ENCODE data around the gene TNFRSF12A. TPM values are rescaled to one million over a fixed set of nuclear protein-coding genes. Genes with fewer than 3 reads are reported as not detected.

Gene TNFRSF12A
- total and polyA plus RNA-seq, 2 of the 4 experiments (the other 2 are of a cell fraction) = 103 to 304 TPM

- no TSS peak for BruUV-seq (replicated peaks)
- DNase-seq = peak; percentile 95
- H3K18ac ChIP-seq (ENCODE audit: low read depth, low read length) = peak overlapping the region; percentile 96
- peak overlapping the region; percentile 99 for H4K91ac ChIP-seq (ENCODE audit: insufficient read depth, low read depth, low read length)
- H3K27me3 ChIP-seq (ENCODE audit: control insufficient read depth, insufficient read depth, low read length) = no peaks in the 10 kb centered on the region
- H3K9me3 ChIP-seq (ENCODE audit: control insufficient read depth, insufficient read depth, low read length) = no peaks in the 10 kb centered on the region
- H2BK120ac ChIP-seq (ENCODE audit: low read depth, low read length) = peak overlapping the region; percentile 93
- no peaks in the 10 kb centered on the region for H3K9me1 ChIP-seq (ENCODE audit: insufficient read depth, low read length)
- H4K8ac ChIP-seq (ENCODE audit: low read depth in 2 of 2, low read length in 2 of 2) = peak overlapping the region; percentile 98
- TF ChIP-seq CEBPB (IDR thresholded peaks at IDR 0.05; ENCODE audit: low read depth, low read length) (no peak), RAD21 (IDR thresholded peaks at IDR 0.05; ENCODE audit: low read length) (no peak), SMC3 (IDR thresholded peaks at IDR 0.05; ENCODE audit: low read depth, low read length) (no peak), NFE2L2 (IDR thresholded peaks at IDR 0.05; ENCODE audit: low read depth, low read length) (peak; percentile 31; the same call in 1 of the 2 replicates), POLR2A (IDR thresholded peaks at IDR 0.05; ENCODE audit: low read depth, low read length) (peak; percentile 23; the same call in 1 of the 2 replicates), MAZ (IDR thresholded peaks at IDR 0.05; ENCODE audit: borderline replicate concordance, low read depth, low read length) (peak; percentile 90), RFX5 (IDR thresholded peaks at IDR 0.05; ENCODE audit: low read depth, low read length) (no peak), FOS (IDR thresholded peaks at IDR 0.05; ENCODE audit: low read depth, low read length) (peak; percentile 99), BHLHE40 (IDR thresholded peaks at IDR 0.05; ENCODE audit: low read depth, low read length) (peak; percentile 24; the same call in 1 of the 2 replicates)
- TF ChIP-seq, protein P1, sequence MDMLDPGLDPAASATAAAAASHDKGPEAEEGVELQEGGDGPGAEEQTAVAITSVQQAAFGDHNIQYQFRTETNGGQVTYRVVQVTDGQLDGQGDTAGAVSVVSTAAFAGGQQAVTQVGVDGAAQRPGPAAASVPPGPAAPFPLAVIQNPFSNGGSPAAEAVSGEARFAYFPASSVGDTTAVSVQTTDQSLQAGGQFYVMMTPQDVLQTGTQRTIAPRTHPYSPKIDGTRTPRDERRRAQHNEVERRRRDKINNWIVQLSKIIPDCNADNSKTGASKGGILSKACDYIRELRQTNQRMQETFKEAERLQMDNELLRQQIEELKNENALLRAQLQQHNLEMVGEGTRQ (IDR thresholded peaks at IDR 0.05; ENCODE audit: low read depth, low read length) = peak; percentile 0; the same call in 1 of the 2 replicates
- H3K14ac ChIP-seq (replicated peaks; ENCODE audit: low read depth, low read length) = peak overlapping the region; percentile 98
- intact Hi-C loops (cut with micrococcal nuclease) = loop anchor here (1.0 kb wide), 1 partner anchor 39 kb away; no protein-coding TSS in a partner anchor
- H2BK15ac ChIP-seq (ENCODE audit: low read depth, low read length) = peak overlapping the region; percentile 87; the same call in 2 of the 3 replicates
- H4K20me1 ChIP-seq (ENCODE audit: insufficient read depth, low read length) = peaks cover 31% of the 10 kb centered on the region
- H2AFZ ChIP-seq (replicated peaks; ENCODE audit: low read length, poor library complexity) = peak overlapping the region; percentile 16
- peak overlapping the region; percentile 99 for H2AK5ac ChIP-seq (ENCODE audit: low read depth, low read length)
- peak overlapping the region; percentile 100 for H3K56ac ChIP-seq (ENCODE audit: extremely low read depth, insufficient read depth, low read length)
- H2BK20ac ChIP-seq (ENCODE audit: low read depth, low read length) = peak overlapping the region; percentile 75
- peaks cover 22% of the 10 kb centered on the region for H3K36me3 ChIP-seq (ENCODE audit: control insufficient read depth, insufficient read depth, low read length)
- peaks cover 11% of the 10 kb centered on the region for H3K4me1 ChIP-seq (ENCODE audit: control insufficient read depth, insufficient read depth, low read length)
- H3K23ac ChIP-seq (ENCODE audit: low read depth, low read length) = peak overlapping the region; percentile 100
- peak overlapping the region; percentile 99 for H2BK5ac ChIP-seq (ENCODE audit: low read depth, low read length, poor library complexity, severe bottlenecking)
- ChIA-PET CTCF (interaction anchor here (2.7 kb wide), 1 partner anchor 9 kb away, joined by 12 read pairs; no protein-coding TSS in a partner anchor), POLR2A (ENCODE audit: unreplicated experiment) (interaction anchor here (1.4 to 2.0 kb wide), 2 partner anchors 9 to 10 kb away, joined by 3 to 7 read pairs; partner anchors contain the start of gene CLDN9)
- peak overlapping the region; percentile 90 for H4K5ac ChIP-seq (ENCODE audit: low read depth, low read length)
- ATAC-seq (ENCODE audit: low read depth) = peak; percentile 15
- H3K4me2 ChIP-seq (ENCODE audit: low read depth, low read length) = peak overlapping the region; percentile 95
- in situ Hi-C loops (cut with MboI; ENCODE audit: low sequenced_read_pairs) = no loop called here
- no CpG with 5 or more reads among the region's 8 CpGs for WGBS, 2 experiments (ENCODE audit: extremely low coverage in 2 of 2, insufficient read length in 1 of 2)
- H3K4me3 ChIP-seq (ENCODE audit: insufficient read depth, low read depth, low read length) = peak overlapping the region; percentile 77
- peaks cover 0 to 27% of the 10 kb centered on the region in 2 experiments; a peak in 2 of 4 replicates for H3K79me1 ChIP-seq (ENCODE audit: low read depth in 1 of 2, low read length in 2 of 2)
- dilution Hi-C loops (cut with HindIII; ENCODE audit: low sequenced_read_pairs, unreplicated experiment) = no loop called here
- H3K4ac ChIP-seq (ENCODE audit: low read depth, low read length) = peak overlapping the region; percentile 99
- H2AK9ac ChIP-seq (replicated peaks; ENCODE audit: low read depth, low read length, poor library complexity) = peak overlapping the region; percentile 93
- peak overlapping the region; percentile 99 for H3K9ac ChIP-seq (ENCODE audit: low read depth, low read length)
- peak overlapping the region; percentile 100 for H3K27ac ChIP-seq (ENCODE audit: insufficient read depth, low read length)
Measured at GRCh38 chr16:3022208-3022683, 2.1 kb downstream of the TNFRSF12A start.

Data from IMR-90 (cell line).